ENCODE data around the gene TPTE2.

The TPTE2 gene

GRCh38 chr13:19382111-19382510 is 179.2 kb downstream of the TPTE2 start:
- DNase-seq (ENCODE audit: low read depth): no peak
- no peak overlapping the region for H3K4me3 ChIP-seq (replicated peaks; ENCODE audit: low read depth, low read length)
- no peak for TF ChIP-seq CTCF (IDR thresholded peaks at IDR 0.05; ENCODE audit: low read length, missing control alignments)
